Smooth muscle cell (in vitro differentiated cells): ENCODE measurements around the gene RERE. TPM values are rescaled to one million over a fixed set of nuclear protein-coding genes. Genes with fewer than 3 reads are reported as not detected.

ENCODE experiments used
- DNase-seq: peaks from one replicate; lab custom pipeline; 2025; ENCODE audit not compliant: unreplicated experiment; lab: John Stamatoyannopoulos, UW
- H2AFZ ChIP-seq: fragments of 200-600 bp; sonication (generic); 2 replicates; pipeline ENCODE4 v1.6.0; 2016; ENCODE audit warnings: antibody characterized with exemption, low read depth, mild to moderate bottlenecking
- H3F3A ChIP-seq: fragments of 200-600 bp; sonication (generic); 2 replicates; pipeline ENCODE4 v1.6.0; 2017; ENCODE audit warnings: antibody characterized with exemption, low read depth
- H3K27ac ChIP-seq: fragments of 200-600 bp; sonication (generic); 2 replicates; pipeline ENCODE4 v1.5.1; 2016; ENCODE audit warnings: low read depth, mild to moderate bottlenecking
- H3K27me3 ChIP-seq: fragments of 200-600 bp; sonication (generic); 2 replicates; pipeline ENCODE4 v1.6.1; 2016; ENCODE audit warnings: low read depth, mild to moderate bottlenecking
- H3K36me3 ChIP-seq: fragments of 200-600 bp; sonication (generic); 2 replicates; pipeline ENCODE4 v1.5.1; 2016; ENCODE audit warnings: low read depth
- H3K4me1 ChIP-seq: fragments of 200-600 bp; sonication (generic); 2 replicates; pipeline ENCODE4 v1.5.1; 2016; ENCODE audit warnings: low read depth
- H3K4me2 ChIP-seq: fragments of 200-600 bp; sonication (generic); 2 replicates; pipeline ENCODE4 v1.6.0; 2016; ENCODE audit warnings: mild to moderate bottlenecking
- H3K4me3 ChIP-seq: fragments of 200-600 bp; sonication (generic); 2 replicates; pipeline ENCODE4 v1.5.1; 2016; ENCODE audit warnings: mild to moderate bottlenecking
- H3K79me2 ChIP-seq: fragments of 200-600 bp; sonication (generic); 2 replicates; pipeline ENCODE4 v1.6.0; 2016; ENCODE audit warnings: low read depth, mild to moderate bottlenecking
- H3K9ac ChIP-seq: fragments of 200-600 bp; sonication (generic); 2 replicates; pipeline ENCODE4 v1.6.0; 2016; ENCODE audit warnings: low read depth
- H3K9me3 ChIP-seq: fragments of 200-600 bp; sonication (generic); replicated peaks from 2 replicates; pipeline ENCODE4 v1.5.1; 2016; ENCODE audit warnings: low read depth
- H4K20me1 ChIP-seq: fragments of 200-600 bp; sonication (generic); 2 replicates; pipeline ENCODE4 v1.6.0; 2016; ENCODE audit warnings: low read depth
- CTCF ChIP-seq: fragments of 200-600 bp; sonication (generic); IDR thresholded peaks from 2 replicates; pipeline ENCODE4 v1.5.1; 2017; ENCODE audit warnings: borderline replicate concordance, mild to moderate bottlenecking, antibody characterized with exemption; ENCODE audit not compliant: insufficient read depth, poor library complexity, severe bottlenecking
- WGBS: methylation state at CpG from one replicate; pipeline ENCODE4 v1.1.7; 2016; ENCODE audit warnings: low lambda C conversion rate; 5-methylcytosine and 5-hydroxymethylcytosine counted together
- polyA plus RNA-seq: library from polyadenylated mRNA; unstranded; fragments of >200 nt; fragmentation: Nextera tagmentation; extraction: Ambion mirVana; gene quantifications from 2 replicates; pipeline ENCODE4 v1.2.1, GENCODE V29; 2016
- total RNA-seq: library from RNA; depleted of rRNA; stranded (reverse); fragments of >200 nt; gene quantifications from 2 replicates; pipeline ENCODE4 v1.2.3, GENCODE V29; 2014

The RERE gene
- total and polyA plus RNA-seq, 2 experiments from 2014 or later, result 45.6 to 59.2 TPM

DNA sequence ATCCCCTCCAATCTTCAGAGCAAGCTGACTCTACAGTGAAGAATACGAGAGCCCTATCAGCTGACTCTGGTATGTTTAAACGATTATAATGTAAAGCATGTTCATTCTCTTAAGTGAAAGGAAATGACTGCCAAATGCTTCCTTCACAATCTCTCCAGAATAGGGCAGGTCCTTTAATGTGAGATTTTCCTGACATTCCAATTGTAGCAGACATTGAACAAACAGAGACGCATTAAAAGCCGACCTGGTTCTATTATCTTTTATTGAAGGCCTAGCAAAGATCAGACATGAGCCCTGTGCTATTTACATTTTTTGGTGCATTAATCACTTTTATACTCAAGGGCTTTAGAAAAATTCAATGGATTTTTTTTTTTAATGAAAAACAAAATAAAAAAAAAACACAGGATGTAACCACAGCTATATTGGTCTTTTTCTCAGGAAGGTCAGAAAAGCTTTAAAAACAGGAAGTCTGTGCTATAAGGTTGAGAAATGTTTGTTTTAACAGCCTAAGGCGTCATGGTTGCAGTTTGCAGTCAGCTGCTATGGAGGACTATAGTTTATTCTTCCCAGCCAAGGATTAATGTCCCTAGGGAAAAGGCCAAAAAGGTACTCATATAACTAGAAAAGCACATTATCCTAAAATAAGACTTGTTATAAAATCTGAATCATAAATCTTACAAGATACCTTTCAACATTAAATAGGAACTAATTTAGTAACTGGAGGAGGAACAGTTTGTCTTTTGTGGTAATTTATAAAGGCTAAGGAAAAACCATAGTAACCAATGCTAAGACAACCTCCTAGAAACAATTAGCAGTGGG lies 104.8 kb downstream of the RERE start:
- peak overlapping the region; percentile 85 for H3K27ac ChIP-seq
- no peak for TF ChIP-seq CTCF
- H2AFZ ChIP-seq, result no peak overlapping the region
- peak overlapping the region; percentile 76 for H3K4me2 ChIP-seq
- no peaks in the 10 kb centered on the region for H3K27me3 ChIP-seq
- H3K36me3 ChIP-seq, result no peaks in the 10 kb centered on the region
- peaks cover 31% of the 10 kb centered on the region for H3F3A ChIP-seq
- H3K79me2 ChIP-seq, result peaks cover 78% of the 10 kb centered on the region
- no peaks in the 10 kb centered on the region for H3K9me3 ChIP-seq
- H3K9ac ChIP-seq, result peak overlapping the region; percentile 54
- WGBS, result 2% methylated on average over 5 of the region's 5 CpGs
- peaks cover 32% of the 10 kb centered on the region for H3K4me1 ChIP-seq
- H3K4me3 ChIP-seq, result peak overlapping the region; percentile 26
- no peak for DNase-seq
- peaks cover 5% of the 10 kb centered on the region for H4K20me1 ChIP-seq

- Histone ChIP-seq H3K36me3 (no peaks in the 10 kb centered on the region), H3K27ac (peak overlapping the region; percentile 85), H3F3A (peaks cover 33% of the 10 kb centered on the region), H3K4me2 (peak overlapping the region; percentile 76), H3K79me2 (peaks cover 74% of the 10 kb centered on the region), H4K20me1 (peaks cover 7% of the 10 kb centered on the region), H3K4me1 (peaks cover 33% of the 10 kb centered on the region), H3K9me3 (no peaks in the 10 kb centered on the region), H3K27me3 (no peaks in the 10 kb centered on the region), H3K9ac (peak overlapping the region; percentile 54), H3K4me3 (peak overlapping the region; percentile 26), H2AFZ (no peak overlapping the region)
- 40% methylated on average over 4 of the region's 4 CpGs for WGBS
- TF ChIP-seq CTCF, result no peak
- no peak for DNase-seq
Measured at GRCh38 chr1:8711873-8712412, 105.5 kb downstream of the RERE start.

DNA sequence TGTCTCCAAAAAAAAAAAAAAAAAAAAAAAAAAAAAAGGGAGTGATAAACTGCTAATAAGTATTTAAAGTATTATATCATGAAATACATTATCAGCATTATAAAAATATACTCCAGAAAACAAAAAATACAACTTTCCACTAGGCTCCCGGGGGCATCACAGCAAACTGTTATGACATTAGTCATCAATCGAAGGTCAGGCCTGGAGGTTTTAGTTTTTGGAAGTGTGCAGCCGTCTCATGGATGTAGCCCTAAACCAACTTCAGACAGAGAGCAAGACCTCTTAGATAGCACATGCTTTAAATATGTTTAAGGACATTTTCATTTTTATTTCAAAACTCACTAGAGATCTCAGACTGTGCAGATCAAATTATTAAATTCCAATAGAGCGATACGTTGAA lies 106.3 kb downstream of the RERE start:
- WGBS, result 61% methylated on average over 5 of the region's 5 CpGs

More for the DNA sequence above, 106.3 kb downstream of the RERE start:
- Histone ChIP-seq H3K9me3 (no peaks in the 10 kb centered on the region), H4K20me1 (peaks cover 14% of the 10 kb centered on the region), H3F3A (peaks cover 33% of the 10 kb centered on the region), H3K79me2 (peaks cover 69% of the 10 kb centered on the region), H3K4me1 (peaks cover 40% of the 10 kb centered on the region), H3K27ac (peak overlapping the region; percentile 85), H3K27me3 (no peaks in the 10 kb centered on the region), H3K4me2 (peak overlapping the region; percentile 76), H3K36me3 (no peaks in the 10 kb centered on the region), H2AFZ (no peak overlapping the region), H3K9ac (no peak overlapping the region), H3K4me3 (no peak overlapping the region)
- TF ChIP-seq CTCF, result no peak
- no peak for DNase-seq
